H9 (cell line): Measurements from ENCODE around the gene S100A6. TPM values are rescaled to one million over a fixed set of nuclear protein-coding genes. Genes with fewer than 3 reads are reported as not detected.

Experiments used
- DNase-seq: peaks from one replicate; pipeline ENCODE4 v3.0.0-alpha.2; 2017
- H2AFZ ChIP-seq: one replicate; pipeline ENCODE4 v1.6.1; 2013; ENCODE audit warnings: mild to moderate bottlenecking, low read length, control low read depth, moderate library complexity
- H2AK5ac ChIP-seq: 2 replicates; pipeline ENCODE4 v1.6.1; 2013; ENCODE audit warnings: low read length, control low read depth, mixed read lengths; ENCODE audit not compliant: insufficient read length
- H2BK120ac ChIP-seq: one replicate; pipeline ENCODE4 v1.6.1; 2013; ENCODE audit warnings: low read depth, mild to moderate bottlenecking, low read length, control low read depth, inconsistent platforms; ENCODE audit not compliant: poor library complexity, severe bottlenecking
- H2BK12ac ChIP-seq: 2 replicates; pipeline ENCODE4 v1.6.1; 2013; ENCODE audit warnings: low read length, control low read depth, mixed read lengths, low read depth; ENCODE audit not compliant: insufficient read length
- H2BK15ac ChIP-seq: 2 replicates; pipeline ENCODE4 v1.6.1; 2013; ENCODE audit warnings: low read depth, low read length, control low read depth
- H2BK20ac ChIP-seq: one replicate; pipeline ENCODE4 v1.6.1; 2013; ENCODE audit warnings: low read depth, mild to moderate bottlenecking, low read length, control low read depth, inconsistent platforms; ENCODE audit not compliant: poor library complexity, severe bottlenecking
- H2BK5ac ChIP-seq: 2 replicates; pipeline ENCODE4 v1.6.1; 2013; ENCODE audit warnings: low read length, control low read depth, mixed read lengths; ENCODE audit not compliant: insufficient read length
- H3K14ac ChIP-seq: 2 replicates; pipeline ENCODE4 v1.6.1; 2013; ENCODE audit warnings: low read length, control low read depth; ENCODE audit not compliant: insufficient read depth
- H3K18ac ChIP-seq: 2 replicates; pipeline ENCODE4 v1.6.1; 2013; ENCODE audit warnings: low read depth, mild to moderate bottlenecking, mixed read lengths, low read length, control low read depth; ENCODE audit not compliant: insufficient read length
- H3K23ac ChIP-seq: 2 replicates; pipeline ENCODE4 v1.6.1; 2013; ENCODE audit warnings: low read length, control low read depth, mixed read lengths, low read depth; ENCODE audit not compliant: insufficient read length
- H3K23me2 ChIP-seq: 2 replicates; pipeline ENCODE4 v1.6.1; 2013; ENCODE audit warnings: low read depth, mild to moderate bottlenecking, mixed read lengths, low read length, control low read depth; ENCODE audit not compliant: insufficient read length, poor library complexity, severe bottlenecking
- H3K27ac ChIP-seq: 2 replicates; pipeline ENCODE4 v1.5.1; 2013; ENCODE audit warnings: low read length, control low read depth, mixed read lengths, low read depth; ENCODE audit not compliant: insufficient read length
- H3K27me3 ChIP-seq: 2 replicates; pipeline ENCODE4 v1.6.1; 2013; ENCODE audit warnings: low read length, control low read depth, inconsistent platforms; ENCODE audit not compliant: insufficient read depth
- H3K4ac ChIP-seq: 2 replicates; pipeline ENCODE4 v1.6.1; 2013; ENCODE audit warnings: low read depth, mild to moderate bottlenecking, control low read depth, inconsistent platforms, low read length, moderate library complexity
- H3K4me1 ChIP-seq: 2 replicates; pipeline ENCODE4 v1.6.1; 2013; ENCODE audit warnings: low read length, control low read depth, inconsistent platforms; ENCODE audit not compliant: insufficient read depth
- H3K4me2 ChIP-seq: 2 replicates; pipeline ENCODE4 v1.6.1; 2013; ENCODE audit warnings: low read length, control low read depth, mixed read lengths; ENCODE audit not compliant: insufficient read length, insufficient read depth
- H3K56ac ChIP-seq: 2 replicates; pipeline ENCODE4 v1.6.1; 2013; ENCODE audit warnings: low read depth, mild to moderate bottlenecking, mixed read lengths, low read length, control low read depth; ENCODE audit not compliant: insufficient read length
- H3K79me1 ChIP-seq: 2 replicates; pipeline ENCODE4 v1.6.1; 2013; ENCODE audit warnings: low read depth, mild to moderate bottlenecking, moderate library complexity, low read length, control low read depth, inconsistent platforms; ENCODE audit not compliant: insufficient read depth, poor library complexity, severe bottlenecking
- H3K79me2 ChIP-seq: 2 replicates; pipeline ENCODE4 v1.6.1; 2013; ENCODE audit warnings: low read length, control low read depth, inconsistent platforms; ENCODE audit not compliant: insufficient read depth
- H3K9ac ChIP-seq: 2 replicates; pipeline ENCODE4 v1.6.1; 2013; ENCODE audit warnings: low read length, control low read depth, mixed read lengths; ENCODE audit not compliant: insufficient read length; ENCODE audit errors: extremely low read depth
- H3K9me3 ChIP-seq: one replicate; pipeline ENCODE4 v1.6.1; 2013; ENCODE audit warnings: low read depth, low read length, inconsistent platforms; ENCODE audit not compliant: control insufficient read depth
- H3T11ph ChIP-seq: one replicate; pipeline ENCODE4 v1.6.1; 2013; ENCODE audit warnings: mild to moderate bottlenecking, low read length, control low read depth, inconsistent platforms
- H4K20me1 ChIP-seq: one replicate; pipeline ENCODE4 v1.6.1; 2013; ENCODE audit not compliant: control insufficient read depth, insufficient read length, insufficient read depth
- H4K5ac ChIP-seq: 2 replicates; pipeline ENCODE4 v1.6.1; 2013; ENCODE audit warnings: low read depth, mild to moderate bottlenecking, mixed read lengths, low read length, control low read depth; ENCODE audit not compliant: insufficient read length
- H4K8ac ChIP-seq: replicated peaks from 2 replicates; pipeline ENCODE4 v1.6.1; 2013; ENCODE audit warnings: low read length, control low read depth, mixed read lengths, low read depth; ENCODE audit not compliant: insufficient read length
- H4K91ac ChIP-seq: 2 replicates; pipeline ENCODE4 v1.6.1; 2013; ENCODE audit warnings: low read depth, mild to moderate bottlenecking, moderate library complexity, mixed read lengths, low read length, control low read depth; ENCODE audit not compliant: insufficient read length
- H3K27ac Mint-ChIP-seq, 3 experiments: 2 replicates in 2 of 3; 3 replicates in 1 of 3; pipeline ENCODE4 v1.8.0; 2020 to 2021; ENCODE audit warnings: mixed read lengths in 3 of 3, mild to moderate bottlenecking in 1 of 3, moderate library complexity in 1 of 3
- H3K27me3 Mint-ChIP-seq: 2 replicates; pipeline ENCODE4 v1.8.0; 2021; ENCODE audit warnings: low read depth, mild to moderate bottlenecking, moderate library complexity, mixed read lengths
- H3K36me3 Mint-ChIP-seq, 3 experiments: 2 replicates in 2 of 3; 3 replicates in 1 of 3; pipeline ENCODE4 v1.8.0; 2020 to 2021; ENCODE audit warnings: low read depth in 3 of 3, mixed read lengths in 3 of 3; ENCODE audit not compliant: insufficient read depth in 1 of 3
- H3K4me1 Mint-ChIP-seq, 2 experiments: 2 replicates each; pipeline ENCODE4 v1.8.0; 2020; ENCODE audit warnings: mixed read lengths in 2 of 2
- H3K4me3 Mint-ChIP-seq, 2 experiments: 2 replicates in 1 of 2; 3 replicates in 1 of 2; pipeline ENCODE4 v1.8.0; 2020 to 2021; ENCODE audit warnings: mild to moderate bottlenecking in 2 of 2, mixed read lengths in 2 of 2, moderate library complexity in 1 of 2
- H3K9me3 Mint-ChIP-seq, 2 experiments: 2 replicates in 1 of 2; 3 replicates in 1 of 2; pipeline ENCODE4 v1.8.0; 2020; ENCODE audit warnings: mild to moderate bottlenecking in 2 of 2, mixed read lengths in 2 of 2, moderate library complexity in 1 of 2
- CTCF ChIP-seq: fragments of 200-600 bp; sonication (generic); conservative IDR thresholded peaks from 3 replicates; pipeline ENCODE4 v1.8.0; 2021; ENCODE audit warnings: antibody characterized with exemption, mild to moderate bottlenecking
- WGBS: extraction: QIAGEN DNeasy Blood & Tissue Kit; methylation state at CpG from one replicate; pipeline ENCODE4 v1.1.7; 2013; ENCODE audit warnings: missing lambda C conversion rate, low lambda C conversion rate, mixed read lengths; ENCODE audit not compliant: insufficient read length; ENCODE audit errors: extremely low coverage; 5-methylcytosine and 5-hydroxymethylcytosine counted together
- total RNA-seq: library from RNA; stranded (reverse); gene quantifications from 2 replicates; pipeline ENCODE4 v1.2.1, GENCODE V29; 2021

S100A6 gene
- total RNA-seq, 1 experiment from 2014 or later: not detected

- H4K91ac ChIP-seq: no peak overlapping the region
- no peak overlapping the region for H3K18ac ChIP-seq
- H3K27ac ChIP-seq: no peak overlapping the region
- H2BK20ac ChIP-seq: no peak overlapping the region
- H4K20me1 ChIP-seq: no peaks in the 10 kb centered on the region
- H3K36me3 Mint-ChIP-seq: no peaks in the 10 kb centered on the region
- H3K9me3 Mint-ChIP-seq: no peaks in the 10 kb centered on the region
- peak; percentile 95 for TF ChIP-seq CTCF
- no peak overlapping the region for H3K23ac ChIP-seq
- no peaks in the 10 kb centered on the region; the same call in 1 of the 2 replicates for H3K27me3 Mint-ChIP-seq
- no peak overlapping the region for H2BK12ac ChIP-seq
- H3T11ph ChIP-seq: no peak overlapping the region
- no peak overlapping the region for H2AK5ac ChIP-seq
- peak overlapping the region; percentile 60 to 72 for H3K4me3 Mint-ChIP-seq
- no peak overlapping the region for H3K14ac ChIP-seq
- no peak overlapping the region for H2AFZ ChIP-seq
- peak; percentile 95 for DNase-seq
- H2BK120ac ChIP-seq: no peak overlapping the region
- no peak overlapping the region for H2BK15ac ChIP-seq
- H3K9ac ChIP-seq: no peak overlapping the region
- H3K79me2 ChIP-seq: no peaks in the 10 kb centered on the region
- H3K27ac Mint-ChIP-seq: peak overlapping the region in 2 of 3 experiments; percentile 37 to 44; a peak in 3 of 7 replicates
- no peaks in the 10 kb centered on the region for H3K79me1 ChIP-seq
- H3K4ac ChIP-seq: no peak overlapping the region
- no peak overlapping the region for H2BK5ac ChIP-seq
- no peaks in the 10 kb centered on the region for H3K9me3 ChIP-seq
- WGBS: no CpG with 5 or more reads among the region's 34 CpGs
- H3K4me2 ChIP-seq: peak overlapping the region; percentile 56
- no peaks in the 10 kb centered on the region for H3K23me2 ChIP-seq
- H4K8ac ChIP-seq: no peak overlapping the region
- peaks cover 29 to 36% of the 10 kb centered on the region in 2 experiments for H3K4me1 Mint-ChIP-seq
- H4K5ac ChIP-seq: no peak overlapping the region
- H3K56ac ChIP-seq: no peak overlapping the region
- H3K4me1 ChIP-seq: peaks cover 6% of the 10 kb centered on the region; the same call in 1 of the 2 replicates
- H3K27me3 ChIP-seq: no peaks in the 10 kb centered on the region; the same call in 1 of the 2 replicates
These were observed 2.8 kb downstream of the S100A6 start for GRCh38 chr1:153532769-153533599.
